Measurements from ENCODE around the gene ASAP2.
"Not testable (repeated sequence)": the region's sequence is repeated elsewhere in the genome, so short reads cannot be mapped to it uniquely, and the experiment has no call there.

Gene ASAP2

GRCh38 chr2:9212661-9213411 lies 6.2 kb downstream of the ASAP2 start:
- DNase-seq: no peak

GRCh38 chr2:9213477-9214051 lies 7.0 kb downstream of the ASAP2 start:
- no peak for DNase-seq

- DNase-seq: no peak
These were observed 8.3 kb downstream of the ASAP2 start for GRCh38 chr2:9214873-9215272.

- DNase-seq: no peak
These were observed 9.1 kb downstream of the ASAP2 start for GRCh38 chr2:9215680-9216079.

GRCh38 chr2:9216143-9216542 lies 9.5 kb downstream of the ASAP2 start:
- not testable (repeated sequence) for DNase-seq

GRCh38 chr2:9217838-9218770 lies 11.5 kb downstream of the ASAP2 start:
- no peak for DNase-seq

- no peak for DNase-seq
These were observed 12.4 kb downstream of the ASAP2 start for GRCh38 chr2:9219027-9219445.

GRCh38 chr2:9220201-9220600 lies 13.6 kb downstream of the ASAP2 start:
- no peak for DNase-seq

GRCh38 chr2:9221223-9221622 lies 14.6 kb downstream of the ASAP2 start:
- DNase-seq: no peak

GRCh38 chr2:9222239-9222892 lies 15.8 kb downstream of the ASAP2 start:
- no peak for DNase-seq

GRCh38 chr2:9222893-9223287 lies 16.3 kb downstream of the ASAP2 start:
- DNase-seq: no peak

GRCh38 chr2:9225806-9226205 lies 19.2 kb downstream of the ASAP2 start:
- no peak for DNase-seq

GRCh38 chr2:9226458-9227380 lies 20.1 kb downstream of the ASAP2 start:
- DNase-seq: no peak

- DNase-seq: no peak
These were observed 21.6 kb downstream of the ASAP2 start for GRCh38 chr2:9228088-9228751.

GRCh38 chr2:9228781-9229469 lies 22.3 kb downstream of the ASAP2 start:
- no peak for DNase-seq

GRCh38 chr2:9229470-9229820 lies 22.8 kb downstream of the ASAP2 start:
- no peak for DNase-seq

- no peak for DNase-seq
These were observed 23.6 kb downstream of the ASAP2 start for GRCh38 chr2:9230051-9230802.

- DNase-seq: peak; percentile 60
These were observed 24.3 kb downstream of the ASAP2 start for GRCh38 chr2:9230881-9231280.

- DNase-seq: peak; percentile 34
These were observed 24.9 kb downstream of the ASAP2 start for GRCh38 chr2:9231291-9232165.

Data from inflammatory macrophage treated with lipopolysaccharide for 4 hours (primary cell).